SK-N-SH (cell line): ENCODE measurements around the gene ZNF689. TPM values are rescaled to one million over a fixed set of nuclear protein-coding genes. Genes with fewer than 3 reads are reported as not detected.

Experiments
- CTCF ChIA-PET: fragments of 300-600, 350-600 bp; formaldehyde crosslinking; extraction: SDS; loops from one replicate; lab custom pipeline; 2021; lab: Yijun Ruan, JAX
- POLR2A ChIA-PET: fragments of 350-600 bp; sonication (Branson Sonifier 250); formaldehyde crosslinking; extraction: SDS; loops from one replicate; lab custom pipeline; 2020; ENCODE audit warnings: antibody characterized with exemption, inconsistent platforms; lab: Yijun Ruan, JAX
- DNase-seq: peaks from one replicate; pipeline ENCODE4 v3.0.0; 2012
- H2AFZ ChIP-seq: fragments of 200-600 bp; sonication (generic); 2 replicates; pipeline ENCODE4 v1.8.1; 2016; ENCODE audit warnings: antibody characterized with exemption, mild to moderate bottlenecking, low read depth
- H3F3A ChIP-seq: fragments of 200-600 bp; sonication (generic); replicated peaks from 2 replicates; pipeline ENCODE3; 2016; ENCODE audit warnings: antibody characterized with exemption, mild to moderate bottlenecking; ENCODE audit not compliant: insufficient read depth
- H3K27ac ChIP-seq, 2 experiments: fragments of 200-500 bp in 1 of 2; fragments of 200-600 bp in 1 of 2; sonication (Bioruptor generic) in 1 of 2; sonication (generic), shearing (Covaris generic) in 1 of 2; 2 replicates each; pipeline versions ENCODE4 v1.5.1 to v1.6.1; 2014 to 2016; ENCODE audit warnings: low read depth in 2 of 2, inconsistent platforms in 1 of 2, low read length in 1 of 2, mild to moderate bottlenecking in 1 of 2, mixed read lengths in 1 of 2
- H3K27me3 ChIP-seq: fragments of 200-600 bp; sonication (generic), shearing (Covaris generic); 2 replicates; pipeline ENCODE4 v1.6.1; 2016; ENCODE audit warnings: mixed run types; ENCODE audit not compliant: insufficient read depth
- H3K36me3 ChIP-seq, 2 experiments: fragments of 200-500 bp in 1 of 2; fragments of 200-600 bp in 1 of 2; sonication (Bioruptor generic) in 1 of 2; sonication (generic) in 1 of 2; replicated peaks in 1 of 2; 2 replicates each; pipeline versions ENCODE3 to v1.5.1; 2014 to 2016; ENCODE audit warnings: low read length in 1 of 2, mild to moderate bottlenecking in 1 of 2; ENCODE audit not compliant: insufficient read depth in 2 of 2, control insufficient read depth in 1 of 2
- H3K4me1 ChIP-seq, 2 experiments: fragments of 200-500 bp in 1 of 2; fragments of 200-600 bp in 1 of 2; sonication (Bioruptor generic) in 1 of 2; sonication (generic), shearing (Covaris generic) in 1 of 2; 2 replicates each; pipeline versions ENCODE4 v1.5.1 to v1.6.1; 2014 to 2016; ENCODE audit warnings: low read depth in 1 of 2, low read length in 1 of 2, mixed run types in 1 of 2; ENCODE audit not compliant: insufficient read depth in 2 of 2, control insufficient read depth in 1 of 2
- H3K4me2 ChIP-seq: fragments of 200-600 bp; sonication (generic), shearing (Covaris generic); 2 replicates; pipeline ENCODE4 v1.6.1; 2017; ENCODE audit warnings: mixed run types
- H3K4me3 ChIP-seq, 2 experiments: fragments of 200-500 bp in 1 of 2; fragments of 200-600 bp in 1 of 2; sonication (Bioruptor generic) in 1 of 2; sonication (generic), shearing (Covaris generic) in 1 of 2; 2 replicates each; pipeline versions ENCODE4 v1.5.1 to v1.8.1; 2014 to 2016; ENCODE audit warnings: low read depth in 2 of 2, inconsistent platforms in 1 of 2, low read length in 1 of 2, mild to moderate bottlenecking in 1 of 2, mixed read lengths in 1 of 2, moderate library complexity in 1 of 2
- H3K79me2 ChIP-seq: fragments of 200-600 bp; sonication (generic); 2 replicates; pipeline ENCODE4 v1.8.1; 2017; ENCODE audit warnings: mild to moderate bottlenecking; ENCODE audit not compliant: insufficient read depth
- H3K9ac ChIP-seq: fragments of 200-600 bp; sonication (generic); 2 replicates; pipeline ENCODE4 v1.6.1; 2017; ENCODE audit warnings: mixed run types
- H3K9me2 ChIP-seq: fragments of 200-600 bp; sonication (generic); 2 replicates; pipeline ENCODE4 v1.6.1; 2017; ENCODE audit warnings: mixed run types
- H3K9me3 ChIP-seq: fragments of 200-600 bp; sonication (generic); 2 replicates; pipeline ENCODE4 v1.6.1; 2017; ENCODE audit warnings: mixed run types, mild to moderate bottlenecking, moderate library complexity
- H4K20me1 ChIP-seq: fragments of 200-600 bp; sonication (generic); 2 replicates; pipeline ENCODE4 v1.6.1; 2017; ENCODE audit warnings: mild to moderate bottlenecking, mixed run types; ENCODE audit not compliant: insufficient read depth
- CHD2 ChIP-seq: fragments of 150-350 bp; IDR thresholded peaks from 2 replicates; pipeline ENCODE4 v1.6.1; 2018; ENCODE audit warnings: low read length; ENCODE audit not compliant: partially characterized antibody
- ELF1 ChIP-seq: IDR thresholded peaks from 2 replicates; pipeline ENCODE4 v1.4.0; 2012
- EP300 ChIP-seq, 2 experiments: IDR thresholded peaks; 2 replicates each; pipeline versions ENCODE4 v1.4.0 to v1.6.1; 2012; ENCODE audit warnings: borderline replicate concordance in 1 of 2, low read depth in 1 of 2, low read length in 1 of 2
- EZH2phosphoT487 ChIP-seq: fragments of 200-600 bp; sonication (generic); IDR thresholded peaks from 2 replicates; pipeline ENCODE4 v1.6.1; 2017; ENCODE audit warnings: low read depth, mixed run types, mild to moderate bottlenecking, antibody characterized with exemption, moderate library complexity, borderline replicate concordance
- FOXJ3 ChIP-seq: sonication (generic); formaldehyde crosslinking; IDR thresholded peaks from 2 replicates; pipeline ENCODE4 v1.5.1; 2020; ENCODE audit warnings: mild to moderate bottlenecking, missing genetic modification reagents
- GABPA ChIP-seq: IDR thresholded peaks from 2 replicates; pipeline ENCODE4 v1.4.0; 2012; ENCODE audit warnings: low read depth, mild to moderate bottlenecking
- JUND ChIP-seq: IDR thresholded peaks from 2 replicates; pipeline ENCODE4 v1.4.0; 2012
- MXI1 ChIP-seq: IDR thresholded peaks from 2 replicates; pipeline ENCODE4 v1.6.1; 2012; ENCODE audit warnings: mild to moderate bottlenecking, low read depth, low read length, improper control_type of control experiment
- NRF1 ChIP-seq: IDR thresholded peaks from 2 replicates; pipeline ENCODE4 v1.6.1; 2012; ENCODE audit warnings: low read depth, mild to moderate bottlenecking, low read length
- POLR2AphosphoS5 ChIP-seq: IDR thresholded peaks from 2 replicates; pipeline ENCODE4 v1.6.1; 2012; ENCODE audit warnings: low read depth, low read length
- RCOR1 ChIP-seq: fragments of 150-350 bp; IDR thresholded peaks from 2 replicates; pipeline ENCODE4 v1.6.1; 2017; ENCODE audit warnings: antibody characterized with exemption, low read length
- RFX5 ChIP-seq: IDR thresholded peaks from 2 replicates; pipeline ENCODE4 v1.6.1; 2012; ENCODE audit warnings: mild to moderate bottlenecking, improper control_type of control experiment, low read length
- SIN3A ChIP-seq: IDR thresholded peaks from 2 replicates; pipeline ENCODE4 v1.6.1; 2012; ENCODE audit warnings: low read depth, mild to moderate bottlenecking, low read length, moderate library complexity, borderline replicate concordance
- SMC3 ChIP-seq: IDR thresholded peaks from 2 replicates; pipeline ENCODE4 v1.6.1; 2012; ENCODE audit warnings: low read depth, low read length, improper control_type of control experiment
- TAF1 ChIP-seq: IDR thresholded peaks from 2 replicates; pipeline ENCODE4 v1.6.1; 2012; ENCODE audit warnings: low read depth, mild to moderate bottlenecking, low read length, moderate library complexity, borderline replicate concordance
- YY1 ChIP-seq: IDR thresholded peaks from 2 replicates; pipeline ENCODE4 v1.4.0; 2012; ENCODE audit warnings: low read depth, mild to moderate bottlenecking
- whole genome bisulfite sequencing: methylation state at CpG from one replicate; pipeline ENCODE4 v1.1.6; 2017; ENCODE audit warnings: low lambda C conversion rate; 5-methylcytosine and 5-hydroxymethylcytosine counted together
- polyA plus RNA-seq, 3 experiments: library from polyadenylated mRNA; depleted of rRNA; stranded (reverse); fragments of >200 nt; gene quantifications; 2 replicates each; pipeline ENCODE4 v1.2.3, GENCODE V29; 2012
- TF ChIP-seq, protein P1 (sequence below): IDR thresholded peaks from 2 replicates; pipeline ENCODE4 v1.4.0; 2012; ENCODE audit warnings: low read depth
- TF ChIP-seq, protein P2 (sequence below): IDR thresholded peaks from 2 replicates; pipeline ENCODE4 v1.4.0; 2012; ENCODE audit warnings: low read depth, borderline replicate concordance

Gene ZNF689
- polyA plus RNA-seq, 1 of the 3 experiments (the other 2 are of a cell fraction): 2.9 TPM

DNA sequence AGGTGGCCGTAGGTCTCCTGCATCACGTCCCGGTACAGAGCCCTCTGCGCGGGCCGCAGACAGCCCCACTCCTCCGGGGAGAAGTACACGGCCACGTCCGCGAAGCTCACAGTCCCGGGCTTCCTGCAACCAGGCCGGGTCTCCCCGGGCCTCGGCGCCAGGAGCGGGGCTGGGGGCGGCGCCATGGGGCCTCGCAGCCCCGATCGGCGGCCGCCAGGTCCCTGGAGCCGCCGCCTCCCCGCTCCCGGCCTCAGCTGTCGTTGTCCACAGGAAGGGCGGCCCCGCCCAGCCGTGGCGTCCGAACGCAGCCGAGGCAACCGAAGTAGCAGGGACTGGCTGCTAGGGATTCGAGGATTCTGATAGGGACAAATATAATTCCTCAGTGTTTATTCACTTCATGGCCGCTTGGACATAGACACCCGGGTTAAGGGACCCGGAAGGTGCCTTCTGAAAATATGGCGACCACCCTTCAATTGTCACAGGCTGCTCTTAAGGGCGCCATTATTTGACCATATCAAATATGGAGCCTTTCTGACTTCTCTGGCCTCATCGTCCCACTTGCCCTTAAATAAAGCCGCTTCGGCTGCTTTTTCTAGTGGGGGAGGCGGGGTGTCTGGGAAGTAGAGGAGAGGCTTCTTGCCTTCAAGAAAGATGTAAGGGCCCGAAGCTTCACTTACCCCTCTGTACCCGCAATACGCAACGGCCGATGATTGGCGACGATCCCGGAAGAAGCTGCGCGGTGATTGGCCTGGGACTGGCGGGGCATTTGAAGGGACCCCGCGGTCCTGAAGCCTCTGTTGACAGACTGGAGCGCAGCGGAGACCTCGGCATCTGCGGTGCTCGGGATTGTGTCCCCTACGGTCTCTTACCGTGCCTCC, 38.5 kb downstream of the ZNF689 start, which contains the start of gene ZNF688:
TSS of gene ZNF688 (minus strand) at position 270 of the 878 bp plus-strand sequence. CDS start at position 185, 85 bp downstream.
- TF ChIP-seq CHD2: peak; percentile 89
- no peak for TF ChIP-seq FOXJ3
- TF ChIP-seq SMC3: 0 out of 2 replicates have a peak, but pooled peaks have one; percentile 12
- TF ChIP-seq EP300 (IDR thresholded peaks at IDR 0.05; ENCODE audit: borderline replicate concordance in 1 of 2, low read depth in 1 of 2, low read length in 1 of 2): peak in 1 of 2 experiments; percentile 18; a peak in 1 of 4 replicates
- no peak for TF ChIP-seq NRF1
- peak; percentile 99 for TF ChIP-seq YY1
- TF ChIP-seq RCOR1: no peak
- no peak for TF ChIP-seq EZH2phosphoT487
- TF ChIP-seq, protein P1, sequence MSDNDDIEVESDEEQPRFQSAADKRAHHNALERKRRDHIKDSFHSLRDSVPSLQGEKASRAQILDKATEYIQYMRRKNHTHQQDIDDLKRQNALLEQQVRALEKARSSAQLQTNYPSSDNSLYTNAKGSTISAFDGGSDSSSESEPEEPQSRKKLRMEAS: peak; percentile 71; the same call in 1 of the 2 replicates
- TF ChIP-seq MXI1: peak; percentile 98
- TF ChIP-seq TAF1: peak; percentile 62
- TF ChIP-seq POLR2AphosphoS5: peak; percentile 71
- TF ChIP-seq RFX5: 0 out of 2 replicates have a peak, but pooled peaks have one; percentile 33
- peak; percentile 50; the same call in 1 of the 2 replicates for TF ChIP-seq GABPA
- peak; percentile 76 for TF ChIP-seq ELF1
- TF ChIP-seq, protein P2, sequence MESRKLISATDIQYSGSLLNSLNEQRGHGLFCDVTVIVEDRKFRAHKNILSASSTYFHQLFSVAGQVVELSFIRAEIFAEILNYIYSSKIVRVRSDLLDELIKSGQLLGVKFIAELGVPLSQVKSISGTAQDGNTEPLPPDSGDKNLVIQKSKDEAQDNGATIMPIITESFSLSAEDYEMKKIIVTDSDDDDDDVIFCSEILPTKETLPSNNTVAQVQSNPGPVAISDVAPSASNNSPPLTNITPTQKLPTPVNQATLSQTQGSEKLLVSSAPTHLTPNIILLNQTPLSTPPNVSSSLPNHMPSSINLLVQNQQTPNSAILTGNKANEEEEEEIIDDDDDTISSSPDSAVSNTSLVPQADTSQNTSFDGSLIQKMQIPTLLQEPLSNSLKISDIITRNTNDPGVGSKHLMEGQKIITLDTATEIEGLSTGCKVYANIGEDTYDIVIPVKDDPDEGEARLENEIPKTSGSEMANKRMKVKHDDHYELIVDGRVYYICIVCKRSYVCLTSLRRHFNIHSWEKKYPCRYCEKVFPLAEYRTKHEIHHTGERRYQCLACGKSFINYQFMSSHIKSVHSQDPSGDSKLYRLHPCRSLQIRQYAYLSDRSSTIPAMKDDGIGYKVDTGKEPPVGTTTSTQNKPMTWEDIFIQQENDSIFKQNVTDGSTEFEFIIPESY: 0 out of 2 replicates have a peak, but pooled peaks have one; percentile 12
- peak; percentile 99 for TF ChIP-seq SIN3A
- TF ChIP-seq JUND: peak; percentile 16; the same call in 1 of the 2 replicates
- peaks cover 14% of the 10 kb centered on the region for H3F3A ChIP-seq
- H3K9me2 ChIP-seq: no peaks in the 10 kb centered on the region
- no peaks in the 10 kb centered on the region for H3K36me3 ChIP-seq
- no peaks in the 10 kb centered on the region for H3K27me3 ChIP-seq
- ChIA-PET POLR2A (interaction anchor here (0.7 to 2.8 kb wide), 12 partner anchors 10 to 154 kb away, joined by 3 to 44 read pairs (median 4); partner anchors contain the start of genes DCTPP1, ZNF747, ZNF764 and ZNF785), CTCF (interaction anchor here (0.6 to 2.7 kb wide), 19 partner anchors 13 to 162 kb away, joined by 3 to 10 read pairs (median 3); partner anchors contain the start of genes DCTPP1, FBRS, PRR14 and ZNF689)
- H3K4me1 ChIP-seq: peaks cover 5 to 12% of the 10 kb centered on the region in 2 experiments; a peak in 1 of 4 replicates
- no peaks in the 10 kb centered on the region for H4K20me1 ChIP-seq
- H3K79me2 ChIP-seq: no peaks in the 10 kb centered on the region; the same call in 1 of the 2 replicates
- peak within 1 kb of the TSS; percentile 64 to 68 for H3K4me3 ChIP-seq
- peak within 1 kb of the TSS; percentile 87 for H3K9ac ChIP-seq
- peak; percentile 93 for DNase-seq
- H3K4me2 ChIP-seq: peak within 1 kb of the TSS; percentile 94
- WGBS: 0% methylated on average over 30 of the region's 67 CpGs
- no peaks in the 10 kb centered on the region for H3K9me3 ChIP-seq
- peak within 1 kb of the TSS; percentile 92 for H2AFZ ChIP-seq
- H3K27ac ChIP-seq: peak within 1 kb of the TSS; percentile 83 to 96
